Hepatocyte (in vitro differentiated cells): Measurements from ENCODE around the gene XPNPEP2. TPM values are rescaled to one million over a fixed set of nuclear protein-coding genes. Genes with fewer than 3 reads are reported as not detected.

Experiments used
- DNase-seq: peaks from one replicate; pipeline ENCODE4 v3.0.0-alpha.2; 2016; ENCODE audit warnings: low spot score
- H2AFZ ChIP-seq: fragments of 200-600 bp; sonication (generic); 2 replicates; pipeline ENCODE4 v1.6.0; 2016; ENCODE audit warnings: antibody characterized with exemption, mild to moderate bottlenecking
- H3K27ac ChIP-seq: fragments of 200-600 bp; sonication (generic); 2 replicates; pipeline ENCODE4 v1.5.1; 2016; ENCODE audit warnings: mild to moderate bottlenecking
- H3K27me3 ChIP-seq: fragments of 200-600 bp; sonication (generic); 2 replicates; pipeline ENCODE4 v1.6.1; 2016
- H3K36me3 ChIP-seq: fragments of 200-600 bp; sonication (generic); replicated peaks from 2 replicates; pipeline ENCODE4 v1.5.1; 2016; ENCODE audit warnings: low read depth; ENCODE audit not compliant: insufficient read depth
- H3K4me1 ChIP-seq: fragments of 200-600 bp; sonication (generic); 2 replicates; pipeline ENCODE4 v1.5.1; 2016; ENCODE audit warnings: mild to moderate bottlenecking, moderate library complexity; ENCODE audit not compliant: insufficient read depth
- H3K4me2 ChIP-seq: fragments of 200-600 bp; sonication (generic); 2 replicates; pipeline ENCODE4 v1.6.0; 2016
- H3K4me3 ChIP-seq: fragments of 200-600 bp; sonication (generic); 2 replicates; pipeline ENCODE4 v1.5.1; 2016; ENCODE audit warnings: mild to moderate bottlenecking
- H3K79me2 ChIP-seq: fragments of 200-600 bp; sonication (generic); 2 replicates; pipeline ENCODE4 v1.6.0; 2017; ENCODE audit warnings: mild to moderate bottlenecking
- H3K9me2 ChIP-seq: fragments of 200-600 bp; sonication (generic); replicated peaks from 2 replicates; pipeline ENCODE4 v1.6.0; 2017; ENCODE audit warnings: mild to moderate bottlenecking; ENCODE audit not compliant: insufficient read depth
- H3K9me3 ChIP-seq: fragments of 200-600 bp; sonication (generic); 2 replicates; pipeline ENCODE4 v1.5.1; 2016; ENCODE audit warnings: low read depth, mild to moderate bottlenecking
- H4K20me1 ChIP-seq: fragments of 200-600 bp; sonication (generic); 2 replicates; pipeline ENCODE4 v1.6.0; 2016; ENCODE audit warnings: mild to moderate bottlenecking; ENCODE audit not compliant: insufficient read depth, poor library complexity, severe bottlenecking
- EZH2 ChIP-seq: fragments of 200-600 bp; sonication (generic); IDR thresholded peaks from 2 replicates; pipeline ENCODE4 v1.6.1; 2016; ENCODE audit warnings: antibody characterized with exemption, mild to moderate bottlenecking, borderline replicate concordance
- EZH2phosphoT487 ChIP-seq: fragments of 200-600 bp; sonication (generic); IDR thresholded peaks from one replicate; pipeline ENCODE4 v1.6.1; 2018; ENCODE audit warnings: antibody characterized with exemption, mild to moderate bottlenecking, low read depth, moderate library complexity; ENCODE audit not compliant: unreplicated experiment, severe bottlenecking
- WGBS: methylation state at CpG from one replicate; pipeline ENCODE4 v1.1.6; 2016; ENCODE audit warnings: low lambda C conversion rate; ENCODE audit errors: missing lambda C conversion rate; 5-methylcytosine and 5-hydroxymethylcytosine counted together
- polyA plus RNA-seq: library from polyadenylated mRNA; unstranded; fragments of >200 nt; fragmentation: Nextera tagmentation; extraction: Ambion mirVana; gene quantifications from 2 replicates; pipeline ENCODE4 v1.2.1, GENCODE V29; 2016
- total RNA-seq: library from RNA; depleted of rRNA; stranded (reverse); fragments of >200 nt; gene quantifications from 2 replicates; pipeline ENCODE4 v1.2.3, GENCODE V29; 2014
- TF ChIP-seq, protein P1 (sequence below): fragments of 200-600 bp; sonication (generic); IDR thresholded peaks from 2 replicates; pipeline ENCODE4 v1.5.1; 2016; ENCODE audit warnings: antibody characterized with exemption, mild to moderate bottlenecking; ENCODE audit not compliant: poor library complexity

Gene XPNPEP2
- total and polyA plus RNA-seq, 2 experiments from 2014 or later: 21.9 to 23.1 TPM

DNA sequence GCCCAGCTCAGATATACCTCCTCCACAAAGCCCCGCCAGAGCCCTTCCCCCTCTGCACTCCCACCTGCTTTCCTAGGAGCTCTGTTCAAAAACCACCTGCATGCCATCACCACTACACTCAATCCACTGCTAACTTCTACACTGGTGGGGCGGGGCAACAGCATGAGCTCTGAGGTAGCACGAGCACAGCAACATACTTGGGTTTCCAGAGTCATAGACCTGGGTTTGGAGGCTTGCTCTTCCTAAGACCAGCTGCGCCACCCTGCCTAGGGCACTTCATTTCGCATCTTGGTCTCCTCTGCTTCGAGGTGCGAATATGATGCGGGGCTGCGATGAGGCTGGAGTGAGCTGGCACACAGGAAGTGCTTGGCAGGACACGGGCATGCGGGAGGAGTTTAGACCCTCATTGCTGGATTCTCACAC lies 44.5 kb downstream of the XPNPEP2 start:
- H3K9me3 ChIP-seq: no peaks in the 10 kb centered on the region
- no peaks in the 10 kb centered on the region for H3K4me1 ChIP-seq
- H3K79me2 ChIP-seq: no peaks in the 10 kb centered on the region
- TF ChIP-seq, protein P1, sequence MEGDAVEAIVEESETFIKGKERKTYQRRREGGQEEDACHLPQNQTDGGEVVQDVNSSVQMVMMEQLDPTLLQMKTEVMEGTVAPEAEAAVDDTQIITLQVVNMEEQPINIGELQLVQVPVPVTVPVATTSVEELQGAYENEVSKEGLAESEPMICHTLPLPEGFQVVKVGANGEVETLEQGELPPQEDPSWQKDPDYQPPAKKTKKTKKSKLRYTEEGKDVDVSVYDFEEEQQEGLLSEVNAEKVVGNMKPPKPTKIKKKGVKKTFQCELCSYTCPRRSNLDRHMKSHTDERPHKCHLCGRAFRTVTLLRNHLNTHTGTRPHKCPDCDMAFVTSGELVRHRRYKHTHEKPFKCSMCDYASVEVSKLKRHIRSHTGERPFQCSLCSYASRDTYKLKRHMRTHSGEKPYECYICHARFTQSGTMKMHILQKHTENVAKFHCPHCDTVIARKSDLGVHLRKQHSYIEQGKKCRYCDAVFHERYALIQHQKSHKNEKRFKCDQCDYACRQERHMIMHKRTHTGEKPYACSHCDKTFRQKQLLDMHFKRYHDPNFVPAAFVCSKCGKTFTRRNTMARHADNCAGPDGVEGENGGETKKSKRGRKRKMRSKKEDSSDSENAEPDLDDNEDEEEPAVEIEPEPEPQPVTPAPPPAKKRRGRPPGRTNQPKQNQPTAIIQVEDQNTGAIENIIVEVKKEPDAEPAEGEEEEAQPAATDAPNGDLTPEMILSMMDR: no peak
- TF ChIP-seq EZH2: no peak
- TF ChIP-seq EZH2phosphoT487: no peak
- H2AFZ ChIP-seq: no peak overlapping the region
- no peak overlapping the region for H3K4me3 ChIP-seq
- H3K4me2 ChIP-seq: no peak overlapping the region
- H4K20me1 ChIP-seq: no peaks in the 10 kb centered on the region
- H3K9me2 ChIP-seq: no peaks in the 10 kb centered on the region
- 81% methylated on average over 11 of the region's 11 CpGs for WGBS
- no peaks in the 10 kb centered on the region for H3K36me3 ChIP-seq
- no peak for DNase-seq
- no peaks in the 10 kb centered on the region for H3K27me3 ChIP-seq
- H3K27ac ChIP-seq: no peak overlapping the region

DNA sequence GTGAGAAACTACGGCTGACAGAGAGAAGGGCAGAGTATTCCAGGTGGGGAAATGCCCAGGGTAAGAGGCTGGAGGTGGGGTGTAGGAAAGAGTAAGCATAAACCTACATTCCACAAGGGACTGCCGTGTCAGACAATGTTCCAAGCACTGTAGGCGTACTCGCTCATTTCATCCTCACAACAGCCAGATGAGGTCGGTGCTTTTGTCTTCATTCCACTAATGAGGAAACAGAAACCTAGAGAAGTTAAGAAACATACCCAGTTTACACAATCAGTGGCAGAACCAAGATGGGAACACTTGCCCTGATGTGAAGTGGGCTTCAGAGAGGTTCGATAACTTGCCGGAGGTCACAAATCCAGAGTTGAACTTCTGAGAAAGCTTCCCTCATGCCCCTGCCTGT lies 45.6 kb downstream of the XPNPEP2 start:
- H3K27me3 ChIP-seq: no peaks in the 10 kb centered on the region
- WGBS: 91% methylated on average over 7 of the region's 7 CpGs
- no peaks in the 10 kb centered on the region for H3K36me3 ChIP-seq
- H3K4me3 ChIP-seq: no peak overlapping the region
- H3K9me2 ChIP-seq: no peaks in the 10 kb centered on the region
- H3K4me2 ChIP-seq: no peak overlapping the region
- DNase-seq: no peak
- H2AFZ ChIP-seq: no peak overlapping the region
- no peaks in the 10 kb centered on the region for H3K79me2 ChIP-seq
- no peaks in the 10 kb centered on the region for H3K4me1 ChIP-seq
- H3K9me3 ChIP-seq: no peaks in the 10 kb centered on the region
- H3K27ac ChIP-seq: no peak overlapping the region
- H4K20me1 ChIP-seq: no peaks in the 10 kb centered on the region
- TF ChIP-seq, protein P1: no peak
- TF ChIP-seq EZH2 (no peak), EZH2phosphoT487 (no peak)

DNA sequence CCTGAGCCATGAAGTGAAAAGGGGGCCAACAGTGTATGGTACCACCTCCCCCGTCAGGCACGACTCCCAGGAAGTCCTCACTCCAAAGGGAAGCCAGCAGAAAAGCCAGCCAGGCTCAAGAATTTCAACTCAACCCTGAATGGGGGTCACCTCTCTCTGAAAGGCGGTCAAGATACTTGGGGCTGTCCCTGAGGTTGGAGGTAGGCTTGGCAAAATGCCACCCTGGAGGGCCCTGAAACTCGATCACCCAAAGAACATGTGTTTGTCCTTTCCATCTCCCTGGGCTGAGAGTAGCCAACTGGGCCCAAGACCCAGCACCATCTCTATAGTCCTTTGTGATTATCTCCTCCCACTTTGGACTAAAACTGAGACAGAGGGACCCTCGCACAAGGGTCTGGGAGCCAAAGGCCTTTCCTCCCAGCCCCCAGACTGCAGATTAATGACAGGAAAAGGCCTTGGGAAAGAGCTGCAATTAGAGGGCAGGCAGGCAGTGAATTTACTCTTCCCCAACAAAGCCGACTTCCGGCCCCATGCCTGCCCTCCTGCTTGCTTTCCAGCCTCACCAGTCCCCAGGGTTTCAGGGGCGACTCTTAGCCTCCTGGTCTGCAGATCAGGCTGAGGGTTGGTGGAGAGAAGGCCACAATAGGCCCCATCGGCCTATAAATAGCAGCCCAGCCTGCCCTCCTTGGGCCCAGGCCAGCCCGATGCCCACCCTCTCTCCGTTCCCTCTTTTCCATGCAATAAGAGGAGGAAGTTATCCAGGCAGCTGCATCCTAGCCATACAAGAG lies 46.6 kb downstream of the XPNPEP2 start:
- H3K27ac ChIP-seq: no peak overlapping the region

More for the DNA sequence above, 46.6 kb downstream of the XPNPEP2 start:
- no peak overlapping the region for H3K4me3 ChIP-seq
- H3K4me2 ChIP-seq: no peak overlapping the region
- no peaks in the 10 kb centered on the region for H3K79me2 ChIP-seq
- TF ChIP-seq EZH2phosphoT487 (no peak), EZH2 (no peak)
- TF ChIP-seq, protein P1: no peak
- DNase-seq: no peak
- H3K27me3 ChIP-seq: no peaks in the 10 kb centered on the region
- H3K9me2 ChIP-seq: no peaks in the 10 kb centered on the region
- 83% methylated on average over 11 of the region's 11 CpGs for WGBS
- H3K9me3 ChIP-seq: no peaks in the 10 kb centered on the region
- no peaks in the 10 kb centered on the region for H4K20me1 ChIP-seq
- H3K36me3 ChIP-seq: no peaks in the 10 kb centered on the region
- no peak overlapping the region for H2AFZ ChIP-seq
- H3K4me1 ChIP-seq: no peaks in the 10 kb centered on the region
